GM23338 (cell line): Measurements from ENCODE around the gene ZDHHC20. TPM values are rescaled to one million over a fixed set of nuclear protein-coding genes. Genes with fewer than 3 reads are reported as not detected.
"Not testable (repeated sequence)": the region's sequence is repeated elsewhere in the genome, so short reads cannot be mapped to it uniquely, and the experiment has no call there.

ENCODE experiments used
- ATAC-seq: fragments of 200-7000 bp; cut with Tn5 transposase; 3 replicates; pipeline ENCODE4 v1.9.1; 2020
- DNase-seq: peaks from one replicate; pipeline ENCODE4 v3.0.0-alpha.2; 2015; ENCODE audit warnings: low spot score
- H2AFZ ChIP-seq: fragments of 200-600 bp; sonication (generic); 2 replicates; pipeline ENCODE4 v1.8.0; 2016; ENCODE audit warnings: antibody characterized with exemption, mild to moderate bottlenecking, moderate library complexity
- H3F3A ChIP-seq: fragments of 200-600 bp; sonication (generic); replicated peaks from 2 replicates; pipeline ENCODE4 v1.8.0; 2017; ENCODE audit warnings: antibody characterized with exemption, mixed run types, low read depth
- H3K27ac ChIP-seq: fragments of 200-600 bp; sonication (generic); 2 replicates; pipeline ENCODE4 v1.6.1; 2016; ENCODE audit warnings: low read depth
- H3K27me3 ChIP-seq: fragments of 200-600 bp; sonication (generic); 2 replicates; pipeline ENCODE4 v1.8.0; 2016; ENCODE audit warnings: mild to moderate bottlenecking, mixed run types, moderate library complexity; ENCODE audit not compliant: insufficient read depth
- H3K36me3 ChIP-seq: fragments of 200-600 bp; sonication (generic); 2 replicates; pipeline ENCODE4 v1.8.0; 2016; ENCODE audit warnings: mild to moderate bottlenecking; ENCODE audit not compliant: insufficient read depth
- H3K4me1 ChIP-seq: fragments of 200-600 bp; sonication (generic); 2 replicates; pipeline ENCODE4 v1.8.0; 2016; ENCODE audit warnings: mild to moderate bottlenecking, moderate library complexity; ENCODE audit not compliant: insufficient read depth
- H3K4me2 ChIP-seq: fragments of 200-600 bp; sonication (generic); 2 replicates; pipeline ENCODE4 v1.7.1; 2017; ENCODE audit warnings: mixed run types
- H3K4me3 ChIP-seq: fragments of 200-600 bp; sonication (generic); 2 replicates; pipeline ENCODE4 v1.6.1; 2016; ENCODE audit warnings: mixed run types
- H3K79me2 ChIP-seq: fragments of 200-600 bp; sonication (generic); replicated peaks from 2 replicates; pipeline ENCODE4 v1.8.0; 2017; ENCODE audit warnings: mild to moderate bottlenecking; ENCODE audit not compliant: insufficient read depth
- H3K9me2 ChIP-seq: fragments of 200-600 bp; sonication (generic); 2 replicates; pipeline ENCODE4 v1.8.0; 2017; ENCODE audit not compliant: insufficient read depth
- H4K20me1 ChIP-seq: fragments of 200-600 bp; sonication (generic); replicated peaks from 2 replicates; pipeline ENCODE4 v1.8.0; 2017; ENCODE audit warnings: mild to moderate bottlenecking; ENCODE audit not compliant: insufficient read depth
- H3K27ac Mint-ChIP-seq: 2 replicates; pipeline ENCODE4 v1.8.0; 2020; ENCODE audit warnings: inconsistent platforms, mild to moderate bottlenecking, moderate library complexity, mixed read lengths
- H3K27me3 Mint-ChIP-seq: 3 replicates; pipeline ENCODE4 v1.8.0; 2022; ENCODE audit warnings: low read depth, mild to moderate bottlenecking, moderate library complexity, mixed read lengths, inconsistent platforms; ENCODE audit not compliant: insufficient read depth, poor library complexity
- H3K36me3 Mint-ChIP-seq: 3 replicates; pipeline ENCODE4 v1.8.0; 2021; ENCODE audit warnings: low read depth, mild to moderate bottlenecking, inconsistent platforms, moderate library complexity, mixed read lengths
- H3K4me1 Mint-ChIP-seq: 3 replicates; pipeline ENCODE4 v1.8.0; 2020; ENCODE audit warnings: mild to moderate bottlenecking, inconsistent platforms, mixed read lengths
- H3K4me3 Mint-ChIP-seq: 3 replicates; pipeline ENCODE4 v1.8.0; 2021; ENCODE audit warnings: moderate library complexity, mild to moderate bottlenecking, inconsistent platforms, mixed read lengths
- H3K9me3 Mint-ChIP-seq: 3 replicates; pipeline ENCODE4 v1.8.0; 2020; ENCODE audit warnings: moderate library complexity, mild to moderate bottlenecking, inconsistent platforms, mixed read lengths
- CREB1 ChIP-seq: fragments of 250-450 bp; sonication (Bioruptor Pico); IDR thresholded peaks from 2 replicates; pipeline ENCODE4 v1.5.0; 2020; ENCODE audit warnings: low read depth, mild to moderate bottlenecking, moderate library complexity
- ETS1 ChIP-seq: IDR thresholded peaks from 2 replicates; pipeline ENCODE4 v1.6.1; 2016; ENCODE audit warnings: antibody characterized with exemption
- ZNF462 ChIP-seq: fragments of 250-450 bp; sonication (Bioruptor Pico); IDR thresholded peaks from 2 replicates; pipeline ENCODE4 v1.5.0; 2020; ENCODE audit warnings: mild to moderate bottlenecking, moderate library complexity
- polyA plus RNA-seq: library from polyadenylated mRNA; unstranded; fragments of >200 nt; fragmentation: Nextera tagmentation; extraction: Ambion mirVana; gene quantifications from 2 replicates; pipeline ENCODE4 v1.2.1, GENCODE V29; 2016
- total RNA-seq: library from RNA; depleted of rRNA; stranded (reverse); fragments of >200 nt; shearing (Covaris generic); gene quantifications from 2 replicates; pipeline ENCODE4 v1.2.3, GENCODE V29; 2014

Gene ZDHHC20
- total and polyA plus RNA-seq, 2 experiments from 2014 or later: 37.7 to 119 TPM

GRCh38 chr13:21383090-21383489, 76.0 kb downstream of the ZDHHC20 start:
- Mint-ChIP-seq H3K9me3 (peaks cover 9% of the 10 kb centered on the region; the same call in 2 of the 3 replicates), H3K27ac (no peak overlapping the region), H3K4me1 (peaks cover 11% of the 10 kb centered on the region; the same call in 2 of the 3 replicates), H3K4me3 (no peak overlapping the region), H3K36me3 (peaks cover 56% of the 10 kb centered on the region), H3K27me3 (no peaks in the 10 kb centered on the region)
- no peak for DNase-seq
- no peak for TF ChIP-seq ETS1
- TF ChIP-seq CREB1 (CRISPR knock-in tag): no peak
- no peak for TF ChIP-seq ZNF462 (CRISPR knock-in tag)
- no peaks in the 10 kb centered on the region for H3K9me2 ChIP-seq
- H3F3A ChIP-seq: no peaks in the 10 kb centered on the region
- no peak overlapping the region for H2AFZ ChIP-seq
- no peak overlapping the region for H3K4me3 ChIP-seq
- H3K4me1 ChIP-seq: no peaks in the 10 kb centered on the region
- H3K79me2 ChIP-seq: no peaks in the 10 kb centered on the region
- no peaks in the 10 kb centered on the region for H3K27me3 ChIP-seq
- peaks cover 23% of the 10 kb centered on the region; the same call in 1 of the 2 replicates for H3K36me3 ChIP-seq
- H3K4me2 ChIP-seq: no peak overlapping the region
- no peaks in the 10 kb centered on the region for H4K20me1 ChIP-seq
- ATAC-seq: no peak
- H3K27ac ChIP-seq: no peak overlapping the region

- H3K36me3 ChIP-seq: peaks cover 23% of the 10 kb centered on the region; the same call in 1 of the 2 replicates
- not testable (repeated sequence) for H3K27ac ChIP-seq, H3K4me1 ChIP-seq, H4K20me1 ChIP-seq, ATAC-seq, H3K9me3 Mint-ChIP-seq, H3K27ac Mint-ChIP-seq, H3K4me3 ChIP-seq, H3K27me3 Mint-ChIP-seq, H3F3A ChIP-seq, H3K4me3 Mint-ChIP-seq, DNase-seq, H2AFZ ChIP-seq, H3K79me2 ChIP-seq, H3K4me1 Mint-ChIP-seq, H3K27me3 ChIP-seq, H3K9me2 ChIP-seq, H3K4me2 ChIP-seq
- peaks cover 21% of the 10 kb centered on the region for H3K36me3 Mint-ChIP-seq
These were observed 81.8 kb downstream of the ZDHHC20 start for GRCh38 chr13:21376998-21377985.
